Neutrophil (primary cell): Measurements from ENCODE around the gene CDKAL1.

Source experiments
- H3K27ac ChIP-seq: fragments of 200-600 bp; sonication (generic); 2 replicates; pipeline ENCODE4 v1.5.1; 2016; ENCODE audit warnings: mild to moderate bottlenecking, moderate library complexity
- H3K27me3 ChIP-seq: fragments of 200-600 bp; sonication (generic); 2 replicates; pipeline ENCODE4 v1.6.0; 2016; ENCODE audit warnings: mild to moderate bottlenecking
- H3K36me3 ChIP-seq: fragments of 200-600 bp; sonication (generic); 2 replicates; pipeline ENCODE4 v1.5.1; 2017
- H3K4me1 ChIP-seq, 2 experiments: fragments of 200-600 bp in 1 of 2; sonication (generic) in 1 of 2; 1 replicate in 1 of 2; 2 replicates in 1 of 2; pipeline versions ENCODE4 v1.5.1 to v1.6.1; 2013 to 2016; ENCODE audit warnings: low read depth in 1 of 2, low read length in 1 of 2, mild to moderate bottlenecking in 1 of 2, moderate library complexity in 1 of 2; ENCODE audit not compliant: control insufficient read depth in 1 of 2, insufficient read depth in 1 of 2
- H3K4me3 ChIP-seq, 2 experiments: fragments of 200-600 bp in 1 of 2; sonication (generic) in 1 of 2; 1 replicate in 1 of 2; 2 replicates in 1 of 2; pipeline ENCODE4 v1.5.1; 2013 to 2016; ENCODE audit warnings: low read depth in 1 of 2, low read length in 1 of 2, mild to moderate bottlenecking in 1 of 2, moderate library complexity in 1 of 2
- H3K9me3 ChIP-seq: fragments of 200-600 bp; sonication (generic); 2 replicates; pipeline ENCODE4 v1.5.1; 2016
- CTCF ChIP-seq: fragments of 200-600 bp; sonication (generic); IDR thresholded peaks from 2 replicates; pipeline ENCODE4 v1.5.1; 2016; ENCODE audit warnings: antibody characterized with exemption

Gene CDKAL1

GRCh38 chr6:21199262-21199661 lies 665.0 kb downstream of the CDKAL1 start:
- H3K4me3 ChIP-seq, result no peak overlapping the region
- no peak overlapping the region for H3K27ac ChIP-seq
- no peaks in the 10 kb centered on the region for H3K9me3 ChIP-seq
- TF ChIP-seq CTCF, result no peak
- no peaks in the 10 kb centered on the region for H3K36me3 ChIP-seq
- H3K4me1 ChIP-seq, result peaks cover 4% of the 10 kb centered on the region in 2 experiments
- no peaks in the 10 kb centered on the region for H3K27me3 ChIP-seq

- no peaks in the 10 kb centered on the region for H3K4me1 ChIP-seq
- TF ChIP-seq CTCF, result no peak
Observed at GRCh38 chr6:21200134-21200870, 666.0 kb downstream of the CDKAL1 start.

GRCh38 chr6:21201187-21201586 lies 666.9 kb downstream of the CDKAL1 start:
- TF ChIP-seq CTCF, result no peak
- H3K27me3 ChIP-seq, result no peaks in the 10 kb centered on the region
- H3K9me3 ChIP-seq, result no peaks in the 10 kb centered on the region
- H3K4me1 ChIP-seq, result no peaks in the 10 kb centered on the region
- no peaks in the 10 kb centered on the region for H3K36me3 ChIP-seq
- H3K27ac ChIP-seq, result no peak overlapping the region
- no peak overlapping the region for H3K4me3 ChIP-seq

More at GRCh38 chr6:21200134-21200870, 666.0 kb downstream of the CDKAL1 start:
- H3K27ac ChIP-seq, result no peak overlapping the region
- H3K9me3 ChIP-seq, result no peaks in the 10 kb centered on the region
- no peaks in the 10 kb centered on the region for H3K36me3 ChIP-seq
- no peak overlapping the region for H3K4me3 ChIP-seq
- no peaks in the 10 kb centered on the region for H3K27me3 ChIP-seq

GRCh38 chr6:21201637-21202350 lies 667.5 kb downstream of the CDKAL1 start:
- Histone ChIP-seq H3K9me3 (no peaks in the 10 kb centered on the region), H3K27ac (no peak overlapping the region), H3K4me1 (no peaks in the 10 kb centered on the region), H3K27me3 (no peaks in the 10 kb centered on the region), H3K4me3 (no peak overlapping the region), H3K36me3 (no peaks in the 10 kb centered on the region)
- no peak for TF ChIP-seq CTCF

GRCh38 chr6:21202521-21202920 lies 668.3 kb downstream of the CDKAL1 start:
- no peak overlapping the region for H3K27ac ChIP-seq
- no peak for TF ChIP-seq CTCF

More at GRCh38 chr6:21202521-21202920, 668.3 kb downstream of the CDKAL1 start:
- no peak overlapping the region for H3K4me3 ChIP-seq
- no peaks in the 10 kb centered on the region for H3K27me3 ChIP-seq
- H3K9me3 ChIP-seq, result no peaks in the 10 kb centered on the region
- no peaks in the 10 kb centered on the region for H3K4me1 ChIP-seq
- H3K36me3 ChIP-seq, result no peaks in the 10 kb centered on the region
